GM04503 (cell line): ENCODE results near the gene FIP1L1.

Experiments
- DNase-seq: peaks from one replicate; pipeline ENCODE4 v3.0.0-alpha.2; 2012; ENCODE audit warnings: low read depth

FIP1L1 gene

GRCh38 chr4:53476232-53477037, 99.0 kb downstream of the FIP1L1 start:
- peak; percentile 100 for DNase-seq

DNA sequence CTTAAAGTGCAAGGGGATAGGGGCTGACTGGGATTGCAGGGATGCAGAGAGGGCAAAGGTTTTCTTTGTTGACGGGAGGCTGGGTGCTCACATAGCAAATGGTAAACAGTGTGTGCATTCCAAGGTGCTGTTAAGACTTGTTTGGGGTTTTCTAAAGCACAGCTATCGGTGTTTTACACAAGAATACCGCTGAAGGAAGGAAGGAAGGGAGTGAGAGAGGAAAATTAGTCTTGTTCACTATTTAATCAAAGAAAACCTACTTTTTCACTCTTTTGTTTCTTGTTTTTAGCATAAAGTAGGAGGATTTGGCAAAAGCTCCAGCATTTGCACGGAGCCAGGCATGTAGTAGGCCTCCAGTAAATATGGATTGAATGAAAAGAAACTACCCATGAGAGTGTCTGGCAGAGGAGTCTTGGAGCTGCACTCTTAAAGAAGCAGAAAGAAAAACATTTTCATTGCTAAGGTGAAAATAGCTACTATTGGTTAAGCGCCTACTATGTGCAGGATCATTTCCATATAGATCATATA, 99.7 kb downstream of the FIP1L1 start:
- no peak for DNase-seq

- no peak for DNase-seq
These were observed 100.2 kb downstream of the FIP1L1 start for GRCh38 chr4:53477636-53478035.

DNA sequence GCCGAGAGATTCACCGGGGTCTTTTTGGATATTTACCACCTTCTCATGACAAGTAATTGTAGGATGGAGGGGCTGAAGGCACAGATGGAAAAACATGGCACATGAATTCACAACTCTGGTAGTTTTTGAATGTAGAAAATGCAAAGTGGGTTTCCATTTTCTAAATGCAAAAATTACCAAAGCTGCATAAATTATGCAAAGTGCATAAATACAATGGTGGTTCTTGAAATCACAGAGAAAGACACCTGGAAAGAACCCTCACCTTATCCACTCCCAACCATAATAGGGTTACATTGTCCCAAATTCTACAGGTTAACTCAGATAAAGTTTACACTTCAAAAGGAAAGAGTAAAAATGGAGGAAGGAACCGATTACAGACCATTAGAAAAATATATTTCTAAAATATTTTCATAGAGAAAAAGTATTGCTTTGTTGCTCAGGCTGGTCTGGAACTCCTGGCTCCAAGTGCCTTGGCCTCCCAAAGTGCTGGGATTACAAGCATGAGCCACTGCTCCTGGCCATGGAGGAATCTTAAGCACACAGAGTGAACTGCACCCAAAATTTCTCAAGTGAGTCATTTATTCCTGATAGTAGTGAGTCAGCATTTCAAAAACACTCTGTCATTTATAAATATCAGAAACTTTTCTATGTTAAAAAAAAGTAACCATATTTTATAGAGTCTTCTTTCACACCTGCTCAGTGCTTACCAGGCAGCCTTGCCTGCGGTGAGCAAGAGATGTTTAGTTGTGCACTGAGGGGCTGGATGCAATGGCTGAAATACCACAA, 101.4 kb downstream of the FIP1L1 start:
- peak; percentile 70 for DNase-seq

GRCh38 chr4:53479736-53480525, 102.5 kb downstream of the FIP1L1 start:
- DNase-seq = peak; percentile 53

DNA sequence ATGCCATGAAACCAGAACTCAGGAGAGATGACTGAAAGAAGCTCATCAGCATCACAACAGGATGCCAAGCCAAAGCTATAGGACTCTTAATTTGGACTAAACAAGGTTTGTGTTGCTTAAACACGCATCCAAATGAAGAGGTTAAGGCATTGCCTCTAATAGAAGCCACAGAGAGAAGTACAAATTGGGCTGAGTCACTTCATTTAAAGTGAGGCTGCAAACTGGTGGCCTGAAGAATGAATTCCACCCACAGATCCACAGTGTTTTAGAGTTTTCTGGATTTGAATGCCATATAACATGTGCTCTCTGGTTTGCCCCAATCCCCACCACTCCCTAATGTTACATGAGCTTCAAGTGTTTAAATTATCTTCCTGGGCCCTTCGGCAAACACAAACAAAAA, 103.5 kb downstream of the FIP1L1 start:
- no peak for DNase-seq

DNA sequence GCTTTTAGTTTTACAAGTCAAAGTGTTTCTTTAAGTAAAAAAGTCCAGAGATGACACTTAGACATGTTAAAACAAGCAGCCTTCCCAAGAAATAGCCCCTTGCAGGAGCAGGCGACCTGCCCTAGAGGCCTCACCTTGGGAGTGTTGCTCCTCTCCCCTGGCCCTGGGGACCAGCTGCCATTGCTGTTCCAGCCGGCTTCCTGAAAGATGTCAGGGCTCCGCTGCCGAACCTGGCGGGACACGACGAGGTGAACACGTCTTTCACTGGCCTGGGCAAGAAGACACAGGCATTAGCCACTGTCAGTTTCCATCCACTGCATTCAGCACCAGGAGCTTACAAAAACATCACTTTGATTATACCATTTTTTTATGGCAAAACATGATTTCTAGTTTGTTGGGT, 104.1 kb downstream of the FIP1L1 start:
- DNase-seq = no peak

- DNase-seq = no peak
These were observed 105.8 kb downstream of the FIP1L1 start for GRCh38 chr4:53483250-53483649.

DNA sequence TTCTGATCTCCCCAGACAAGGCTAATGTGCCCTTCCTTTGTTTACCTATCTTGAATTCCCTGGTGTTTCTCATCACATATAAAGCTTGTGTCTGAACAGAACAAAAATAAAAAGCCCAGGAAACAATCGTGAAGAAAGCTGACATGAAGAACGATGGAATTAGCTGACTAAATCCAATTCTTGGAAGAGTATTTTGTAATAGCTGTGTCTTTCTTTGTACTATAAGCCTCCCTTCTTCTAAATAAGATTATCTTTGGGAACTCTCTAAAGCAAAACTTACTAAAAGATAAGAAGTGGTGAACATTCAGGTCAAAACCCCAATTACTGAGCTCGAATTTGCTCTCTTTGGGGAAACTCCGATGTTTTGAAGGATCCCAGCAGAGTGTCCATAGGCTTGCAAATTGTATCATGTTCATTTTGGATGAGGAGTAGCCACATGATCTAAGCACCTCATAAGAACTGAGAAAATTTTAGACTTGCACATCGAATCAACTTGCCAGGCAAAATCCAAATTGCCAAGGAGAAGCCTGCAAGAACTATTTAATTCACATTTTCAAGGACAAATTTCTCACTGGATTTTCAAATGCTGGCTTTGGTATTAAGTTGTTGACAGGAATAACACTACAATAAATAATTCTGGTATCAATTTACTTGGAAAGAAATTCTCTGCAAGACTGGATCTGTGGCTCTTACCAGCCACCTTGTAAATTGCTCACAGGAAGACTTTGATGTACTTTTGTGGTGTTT, 107.6 kb downstream of the FIP1L1 start:
- no peak for DNase-seq

GRCh38 chr4:53485658-53486040, 108.2 kb downstream of the FIP1L1 start:
- no peak for DNase-seq

DNA sequence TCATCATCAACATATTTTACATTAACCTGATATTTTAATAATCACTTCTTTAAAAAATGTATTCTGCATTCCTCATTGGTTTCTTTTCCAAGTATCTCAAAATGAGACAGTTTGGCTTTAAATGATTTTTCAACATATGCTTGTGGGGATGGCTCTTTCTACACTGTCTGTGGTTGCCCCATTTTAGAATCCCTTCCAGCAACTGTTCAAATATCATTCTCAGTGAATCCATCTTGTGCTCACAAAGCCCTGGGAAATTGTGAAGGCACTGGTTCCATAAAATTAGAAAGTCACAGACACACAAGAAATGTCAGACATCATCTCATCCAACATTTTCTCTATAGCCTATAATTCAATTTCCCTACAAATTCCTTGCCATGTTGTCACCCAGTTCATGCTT, 110.3 kb downstream of the FIP1L1 start:
- no peak for DNase-seq

DNA sequence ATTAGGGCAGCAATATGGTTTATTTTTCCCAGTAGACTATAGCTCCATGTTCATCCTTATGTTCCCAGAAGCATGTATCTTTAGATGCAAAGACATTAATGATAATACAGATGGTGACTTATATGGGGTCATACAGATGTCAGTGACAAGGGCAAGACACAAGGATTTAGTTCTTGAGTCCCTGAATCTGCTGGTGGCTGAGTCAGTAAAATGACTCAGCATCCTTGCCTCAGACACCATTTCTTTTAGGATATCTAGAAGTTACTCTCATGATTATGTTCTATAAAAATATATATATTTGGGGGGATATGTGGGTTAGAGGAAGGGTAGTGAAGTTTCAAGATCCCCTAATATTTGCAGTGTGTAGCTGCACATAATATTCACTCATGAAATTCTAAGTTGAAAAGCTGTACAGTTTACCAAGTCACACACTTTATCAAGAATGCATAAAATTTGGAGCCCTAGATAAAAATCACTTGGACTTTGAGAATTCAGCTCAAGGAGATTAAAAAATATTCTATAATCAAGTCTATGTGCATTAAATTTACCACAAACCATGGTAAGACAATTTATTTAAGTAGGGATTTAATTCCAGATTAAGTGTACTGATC, 111.9 kb downstream of the FIP1L1 start:
- no peak for DNase-seq

- DNase-seq = no peak
These were observed 112.9 kb downstream of the FIP1L1 start for GRCh38 chr4:53490161-53490956.

GRCh38 chr4:53490965-53491622, 113.7 kb downstream of the FIP1L1 start:
- peak; percentile 89 for DNase-seq

GRCh38 chr4:53494851-53495250, 117.4 kb downstream of the FIP1L1 start:
- DNase-seq = no peak

DNA sequence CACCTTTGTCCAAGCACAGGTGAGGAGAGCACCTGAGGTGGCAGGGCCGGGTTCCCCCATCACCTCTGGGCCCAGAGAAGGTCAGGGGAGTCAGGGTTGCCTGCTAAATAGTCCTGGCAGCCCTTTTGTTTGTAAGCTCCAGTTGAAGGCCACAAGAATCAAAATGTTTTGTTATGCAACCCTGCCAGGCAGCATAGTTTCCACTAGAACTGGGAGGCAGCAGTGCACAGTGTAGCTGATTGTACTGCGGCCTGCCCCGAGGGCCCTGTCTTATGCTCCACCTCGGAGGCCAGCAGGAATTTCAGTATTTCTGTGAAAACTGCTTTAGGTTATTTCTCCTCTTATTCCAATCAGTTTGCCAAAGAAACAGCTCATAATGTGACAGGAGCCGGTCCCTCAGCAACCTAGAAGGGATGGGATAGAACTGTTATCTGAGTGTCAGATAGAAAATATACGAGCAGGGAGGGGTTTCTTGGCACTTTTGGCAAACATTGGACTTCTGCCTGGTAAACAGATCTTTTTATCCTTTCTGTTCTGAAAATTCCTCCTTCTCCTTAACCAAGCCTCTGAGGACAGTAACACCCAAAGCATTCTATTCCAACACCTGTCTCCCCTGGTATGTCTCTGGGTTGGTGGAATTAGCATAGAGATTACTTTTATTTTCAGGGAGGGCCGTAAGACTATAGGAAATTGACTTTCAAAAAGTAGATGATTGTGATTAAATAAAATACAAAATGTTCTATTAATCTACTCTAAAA, 120.2 kb downstream of the FIP1L1 start:
- DNase-seq = no peak

GRCh38 chr4:53498706-53499105, 121.3 kb downstream of the FIP1L1 start:
- no peak for DNase-seq

DNA sequence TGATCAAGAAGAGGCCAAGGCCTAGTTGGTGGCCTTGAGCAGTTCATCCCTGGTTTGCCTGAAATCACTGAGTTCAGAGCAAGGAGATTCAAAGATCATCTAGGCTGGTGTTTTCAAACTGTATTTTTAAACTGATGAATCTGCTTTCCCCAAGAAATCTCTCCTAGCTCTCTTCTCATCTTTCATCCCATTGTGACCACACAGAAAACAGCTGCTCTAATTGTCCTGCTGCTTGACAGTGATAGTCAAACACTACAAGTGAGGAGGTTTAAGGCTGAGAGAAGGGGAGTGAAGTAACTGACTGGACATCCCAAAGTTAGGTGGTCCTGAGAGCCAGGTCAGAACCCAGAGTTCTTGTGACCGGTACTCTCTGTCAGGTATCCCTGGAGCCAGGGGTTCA, 122.3 kb downstream of the FIP1L1 start:
- DNase-seq = no peak

GRCh38 chr4:53500546-53500945, 123.1 kb downstream of the FIP1L1 start:
- DNase-seq = no peak
